Adipocyte (in vitro differentiated cells): ENCODE results near the gene RHBDF2.

ENCODE experiments used
- DNase-seq: peaks from one replicate; pipeline ENCODE4 v3.0.0-alpha.2; 2015; ENCODE audit warnings: low read depth
- H3K27me3 ChIP-seq: replicated peaks from 2 replicates; pipeline ENCODE4 v1.7.0; 2013; ENCODE audit warnings: mild to moderate bottlenecking, low read length, moderate library complexity; ENCODE audit not compliant: control insufficient read depth, insufficient read depth
- H3K36me3 ChIP-seq: 2 replicates; pipeline ENCODE4 v1.7.0; 2013; ENCODE audit warnings: low read length, mild to moderate bottlenecking, moderate library complexity; ENCODE audit not compliant: control insufficient read depth, insufficient read depth, severe bottlenecking
- H3K4me1 ChIP-seq: 2 replicates; pipeline ENCODE4 v1.7.0; 2013; ENCODE audit warnings: mild to moderate bottlenecking, low read length, moderate library complexity; ENCODE audit not compliant: control insufficient read depth, insufficient read depth
- H3K4me3 ChIP-seq: 2 replicates; pipeline ENCODE4 v1.7.0; 2013; ENCODE audit warnings: mild to moderate bottlenecking, low read length, moderate library complexity
- H3K9ac ChIP-seq: 2 replicates; pipeline ENCODE4 v1.7.0; 2013; ENCODE audit warnings: mild to moderate bottlenecking, low read length, moderate library complexity
- H3K9me3 ChIP-seq: 2 replicates; pipeline ENCODE4 v1.7.0; 2013; ENCODE audit warnings: mild to moderate bottlenecking, low read length, moderate library complexity; ENCODE audit not compliant: control insufficient read depth

RHBDF2 gene

GRCh38 chr17:76471498-76472257, 29.5 kb downstream of the RHBDF2 start:
- no peaks in the 10 kb centered on the region for H3K4me1 ChIP-seq
- H3K36me3 ChIP-seq = no peaks in the 10 kb centered on the region
- H3K9me3 ChIP-seq = no peaks in the 10 kb centered on the region
- no peak overlapping the region for H3K9ac ChIP-seq
- H3K4me3 ChIP-seq = no peak overlapping the region
- peaks cover 16% of the 10 kb centered on the region for H3K27me3 ChIP-seq
- no peak for DNase-seq

GRCh38 chr17:76469991-76470739, 31.1 kb downstream of the RHBDF2 start:
- Histone ChIP-seq H3K4me1 (no peaks in the 10 kb centered on the region), H3K9me3 (no peaks in the 10 kb centered on the region), H3K9ac (no peak overlapping the region), H3K27me3 (peaks cover 20% of the 10 kb centered on the region), H3K4me3 (no peak overlapping the region), H3K36me3 (no peaks in the 10 kb centered on the region)
- DNase-seq = no peak

GRCh38 chr17:76469076-76469990, 31.9 kb downstream of the RHBDF2 start:
- no peak for DNase-seq
- Histone ChIP-seq H3K9me3 (no peaks in the 10 kb centered on the region), H3K27me3 (peaks cover 20% of the 10 kb centered on the region), H3K4me3 (no peak overlapping the region), H3K4me1 (no peaks in the 10 kb centered on the region), H3K9ac (no peak overlapping the region), H3K36me3 (no peaks in the 10 kb centered on the region)

- H3K4me1 ChIP-seq = no peaks in the 10 kb centered on the region
- no peak overlapping the region for H3K4me3 ChIP-seq
- H3K9me3 ChIP-seq = no peaks in the 10 kb centered on the region
- peaks cover 22% of the 10 kb centered on the region for H3K27me3 ChIP-seq
- no peak overlapping the region for H3K9ac ChIP-seq
- H3K36me3 ChIP-seq = no peaks in the 10 kb centered on the region
- no peak for DNase-seq
Observed at GRCh38 chr17:76468634-76469010, 32.6 kb downstream of the RHBDF2 start.

GRCh38 chr17:76467809-76468633, 33.2 kb downstream of the RHBDF2 start:
- no peak overlapping the region for H3K9ac ChIP-seq
- H3K4me1 ChIP-seq = no peaks in the 10 kb centered on the region
- no peak for DNase-seq
- no peaks in the 10 kb centered on the region for H3K9me3 ChIP-seq
- no peak overlapping the region for H3K4me3 ChIP-seq
- H3K27me3 ChIP-seq = peaks cover 25% of the 10 kb centered on the region
- no peaks in the 10 kb centered on the region for H3K36me3 ChIP-seq

- no peaks in the 10 kb centered on the region for H3K4me1 ChIP-seq
- DNase-seq = no peak
- no peaks in the 10 kb centered on the region for H3K9me3 ChIP-seq
- H3K36me3 ChIP-seq = no peaks in the 10 kb centered on the region
- H3K4me3 ChIP-seq = no peak within 1 kb of the TSS
- H3K9ac ChIP-seq = no peak within 1 kb of the TSS
- peaks cover 25% of the 10 kb centered on the region for H3K27me3 ChIP-seq
Observed at GRCh38 chr17:76467366-76467765, 33.9 kb downstream of the RHBDF2 start, which contains the start of gene AANAT. Gene AANAT (plus strand): TSS chr17:76467603. CDS start chr17:76468747, 1,144 bp downstream.

- Histone ChIP-seq H3K4me1 (no peaks in the 10 kb centered on the region), H3K4me3 (no peak overlapping the region), H3K9me3 (no peaks in the 10 kb centered on the region), H3K36me3 (no peaks in the 10 kb centered on the region), H3K27me3 (peaks cover 25% of the 10 kb centered on the region), H3K9ac (no peak overlapping the region)
- DNase-seq = no peak
Observed at GRCh38 chr17:76466775-76467130, 34.5 kb downstream of the RHBDF2 start.

- no peak for DNase-seq
Observed at GRCh38 chr17:76462556-76463290, 38.5 kb downstream of the RHBDF2 start.

GRCh38 chr17:76461765-76462555, 39.3 kb downstream of the RHBDF2 start:
- H3K9me3 ChIP-seq = no peaks in the 10 kb centered on the region
- no peak overlapping the region for H3K4me3 ChIP-seq
- DNase-seq = no peak
- no peaks in the 10 kb centered on the region for H3K4me1 ChIP-seq
- H3K27me3 ChIP-seq = peaks cover 16% of the 10 kb centered on the region
- no peaks in the 10 kb centered on the region for H3K36me3 ChIP-seq
- no peak overlapping the region for H3K9ac ChIP-seq

More at GRCh38 chr17:76462556-76463290, 38.5 kb downstream of the RHBDF2 start:
- peaks cover 16% of the 10 kb centered on the region for H3K27me3 ChIP-seq
- H3K4me1 ChIP-seq = no peaks in the 10 kb centered on the region
- no peak overlapping the region for H3K9ac ChIP-seq
- H3K9me3 ChIP-seq = no peaks in the 10 kb centered on the region
- H3K4me3 ChIP-seq = no peak overlapping the region
- H3K36me3 ChIP-seq = no peaks in the 10 kb centered on the region
